Iris pigment epithelial cell (primary cell): ENCODE data around the gene SLC31A2.

Source experiments
- DNase-seq: peaks from one replicate; pipeline ENCODE4 v3.0.0-alpha.2; 2011; ENCODE audit warnings: low read depth

SLC31A2 gene

GRCh38 chr9:113151696-113152630 lies 1.2 kb downstream of the SLC31A2 start:
- no peak for DNase-seq

- DNase-seq, result no peak
Measured at GRCh38 chr9:113152699-113153098, 1.9 kb downstream of the SLC31A2 start.

- no peak for DNase-seq
Measured at GRCh38 chr9:113153599-113153998, 2.8 kb downstream of the SLC31A2 start.

- peak; percentile 82 for DNase-seq
Measured at GRCh38 chr9:113154471-113154870, 3.7 kb downstream of the SLC31A2 start.

- peak; percentile 36 for DNase-seq
Measured at GRCh38 chr9:113154946-113155345, 4.1 kb downstream of the SLC31A2 start.

GRCh38 chr9:113155911-113156588 lies 5.2 kb downstream of the SLC31A2 start:
- DNase-seq, result no peak

GRCh38 chr9:113156880-113157279 lies 6.1 kb downstream of the SLC31A2 start:
- DNase-seq, result no peak

GRCh38 chr9:113158446-113158845 lies 7.6 kb downstream of the SLC31A2 start:
- DNase-seq, result no peak

GRCh38 chr9:113160571-113160970 lies 9.8 kb downstream of the SLC31A2 start:
- no peak for DNase-seq

GRCh38 chr9:113163001-113163400 lies 12.2 kb downstream of the SLC31A2 start:
- no peak for DNase-seq

GRCh38 chr9:113164536-113165300 lies 13.9 kb downstream of the SLC31A2 start:
- peak; percentile 54 for DNase-seq

- DNase-seq, result no peak
Measured at GRCh38 chr9:113166039-113166438, 15.2 kb downstream of the SLC31A2 start.

GRCh38 chr9:113168809-113169208 lies 18.0 kb downstream of the SLC31A2 start:
- DNase-seq, result no peak

GRCh38 chr9:113173341-113173740 lies 22.5 kb downstream of the SLC31A2 start:
- DNase-seq, result no peak

GRCh38 chr9:113176803-113177202 lies 26.0 kb downstream of the SLC31A2 start:
- no peak for DNase-seq

- no peak for DNase-seq
Measured at GRCh38 chr9:113177251-113177650, 26.4 kb downstream of the SLC31A2 start.

GRCh38 chr9:113178087-113178486 lies 27.3 kb downstream of the SLC31A2 start:
- peak; percentile 61 for DNase-seq

- DNase-seq, result no peak
Measured at GRCh38 chr9:113179839-113180238, 29.0 kb downstream of the SLC31A2 start.

GRCh38 chr9:113181165-113181564 lies 30.4 kb downstream of the SLC31A2 start:
- DNase-seq, result no peak

- DNase-seq, result no peak
Measured at GRCh38 chr9:113183956-113184488, 33.2 kb downstream of the SLC31A2 start.

- peak; percentile 78 for DNase-seq
Measured at GRCh38 chr9:113184539-113184938, 33.7 kb downstream of the SLC31A2 start.

- DNase-seq, result no peak
Measured at GRCh38 chr9:113185271-113185670, 34.5 kb downstream of the SLC31A2 start.
